WERI-Rb-1 (cell line): ENCODE data around the gene WDR1.

Experiments
- DNase-seq: peaks from one replicate; pipeline ENCODE4 v3.0.0-alpha.2; 2020
- H3K27ac ChIP-seq: fragments of 250-450 bp; sonication (Bioruptor Pico); 2 replicates; pipeline ENCODE4 v1.5.1; 2020; ENCODE audit warnings: mild to moderate bottlenecking, moderate library complexity
- H3K27me3 ChIP-seq: fragments of 250-450 bp; sonication (Bioruptor Pico); 2 replicates; pipeline ENCODE4 v1.5.1; 2021; ENCODE audit warnings: mild to moderate bottlenecking, low read depth, moderate library complexity; ENCODE audit not compliant: insufficient read depth, severe bottlenecking
- H3K36me3 ChIP-seq: fragments of 250-450 bp; sonication (Bioruptor Pico); 2 replicates; pipeline ENCODE4 v1.5.1; 2020; ENCODE audit warnings: mild to moderate bottlenecking, moderate library complexity
- H3K4me3 ChIP-seq: 2 replicates; pipeline ENCODE4 v1.5.1; 2011; ENCODE audit warnings: low read depth, mild to moderate bottlenecking, control low read depth, low read length
- H3K9me3 ChIP-seq: fragments of 250-450 bp; sonication (Bioruptor Pico); 2 replicates; pipeline ENCODE4 v1.5.1; 2021; ENCODE audit warnings: mild to moderate bottlenecking, moderate library complexity; ENCODE audit not compliant: severe bottlenecking
- CTCF ChIP-seq: IDR thresholded peaks from 2 replicates; pipeline ENCODE4 v1.5.1; 2011; ENCODE audit warnings: low read depth, mild to moderate bottlenecking, control low read depth, inconsistent platforms, low read length

The WDR1 gene

GRCh38 chr4:10033191-10033881 lies 83.3 kb downstream of the WDR1 start:
- no peak for DNase-seq
- Histone ChIP-seq H3K27ac (no peak overlapping the region), H3K27me3 (no peaks in the 10 kb centered on the region), H3K4me3 (no peak overlapping the region), H3K36me3 (no peaks in the 10 kb centered on the region), H3K9me3 (no peaks in the 10 kb centered on the region)
- no peak for TF ChIP-seq CTCF

GRCh38 chr4:10032625-10033024 lies 84.0 kb downstream of the WDR1 start:
- DNase-seq: no peak
- no peak for TF ChIP-seq CTCF
- Histone ChIP-seq H3K9me3 (no peaks in the 10 kb centered on the region), H3K27me3 (no peaks in the 10 kb centered on the region), H3K27ac (no peak overlapping the region), H3K4me3 (no peak overlapping the region), H3K36me3 (no peaks in the 10 kb centered on the region)

- no peak for TF ChIP-seq CTCF
- H3K36me3 ChIP-seq: no peaks in the 10 kb centered on the region
- no peak overlapping the region for H3K27ac ChIP-seq
- H3K9me3 ChIP-seq: no peaks in the 10 kb centered on the region
- no peak overlapping the region for H3K4me3 ChIP-seq
- H3K27me3 ChIP-seq: no peaks in the 10 kb centered on the region
- DNase-seq: peak; percentile 35
These were observed 84.7 kb downstream of the WDR1 start for GRCh38 chr4:10031668-10032590.

- no peaks in the 10 kb centered on the region for H3K27me3 ChIP-seq
- no peaks in the 10 kb centered on the region for H3K36me3 ChIP-seq
- no peak for TF ChIP-seq CTCF
- DNase-seq: no peak
- no peak overlapping the region for H3K27ac ChIP-seq
- H3K9me3 ChIP-seq: no peaks in the 10 kb centered on the region
- no peak overlapping the region for H3K4me3 ChIP-seq
These were observed 85.5 kb downstream of the WDR1 start for GRCh38 chr4:10030972-10031667.

GRCh38 chr4:10029403-10029802 lies 87.2 kb downstream of the WDR1 start:
- no peak for TF ChIP-seq CTCF
- no peaks in the 10 kb centered on the region for H3K27me3 ChIP-seq
- H3K27ac ChIP-seq: no peak overlapping the region
- no peak overlapping the region for H3K4me3 ChIP-seq
- H3K36me3 ChIP-seq: no peaks in the 10 kb centered on the region
- DNase-seq: no peak
- no peaks in the 10 kb centered on the region for H3K9me3 ChIP-seq
